Measurements from ENCODE around the gene QSOX1.

The QSOX1 gene

GRCh38 chr1:180192172-180192571 lies 37.5 kb downstream of the QSOX1 start:
- no peak for DNase-seq (ENCODE audit: extremely low read depth, low read depth)
- no peak for TF ChIP-seq CTCF (IDR thresholded peaks at IDR 0.05; ENCODE audit: low read depth, low read length, missing control alignments)

GRCh38 chr1:180193141-180194047 lies 38.7 kb downstream of the QSOX1 start:
- H3K4me3 ChIP-seq (replicated peaks; ENCODE audit: low read depth, low read length): no peak overlapping the region
- TF ChIP-seq CTCF (IDR thresholded peaks at IDR 0.05; ENCODE audit: low read depth, low read length, missing control alignments): no peak
- DNase-seq (ENCODE audit: extremely low read depth, low read depth): no peak

More at GRCh38 chr1:180192172-180192571, 37.5 kb downstream of the QSOX1 start:
- no peak overlapping the region for H3K4me3 ChIP-seq (replicated peaks; ENCODE audit: low read depth, low read length)

- TF ChIP-seq CTCF (IDR thresholded peaks at IDR 0.05; ENCODE audit: low read depth, low read length, missing control alignments): no peak
- H3K4me3 ChIP-seq (replicated peaks; ENCODE audit: low read depth, low read length): no peak overlapping the region
- DNase-seq (ENCODE audit: extremely low read depth, low read depth): no peak
Observed at GRCh38 chr1:180194048-180194425, 39.4 kb downstream of the QSOX1 start.

- no peak for DNase-seq (ENCODE audit: extremely low read depth, low read depth)
- no peak overlapping the region for H3K4me3 ChIP-seq (replicated peaks; ENCODE audit: low read depth, low read length)
- no peak for TF ChIP-seq CTCF (IDR thresholded peaks at IDR 0.05; ENCODE audit: low read depth, low read length, missing control alignments)
Observed at GRCh38 chr1:180194546-180195207, 40.0 kb downstream of the QSOX1 start.

GRCh38 chr1:180195401-180195800 lies 40.7 kb downstream of the QSOX1 start:
- TF ChIP-seq CTCF (IDR thresholded peaks at IDR 0.05; ENCODE audit: low read depth, low read length, missing control alignments): no peak
- no peak for DNase-seq (ENCODE audit: extremely low read depth, low read depth)
- no peak overlapping the region for H3K4me3 ChIP-seq (replicated peaks; ENCODE audit: low read depth, low read length)

GRCh38 chr1:180195916-180196315 lies 41.2 kb downstream of the QSOX1 start:
- DNase-seq (ENCODE audit: extremely low read depth, low read depth): no peak
- H3K4me3 ChIP-seq (replicated peaks; ENCODE audit: low read depth, low read length): no peak overlapping the region
- TF ChIP-seq CTCF (IDR thresholded peaks at IDR 0.05; ENCODE audit: low read depth, low read length, missing control alignments): no peak

Data from HFF-Myc (cell line).